Osteoblast (primary cell): ENCODE data around the gene MTCL1. TPM values are rescaled to one million over a fixed set of nuclear protein-coding genes. Genes with fewer than 3 reads are reported as not detected.
A peak's percentile ranks its signal among the peaks of the same experiment; 100 is the strongest.

Experiments used
- DNase-seq: peaks from one replicate; pipeline ENCODE4 v3.0.0; 2011; ENCODE audit warnings: low spot score, mixed read lengths; ENCODE audit not compliant: insufficient read length; ENCODE audit errors: missing footprints
- H2AFZ ChIP-seq: 2 replicates; pipeline ENCODE4 v1.6.0; 2011; ENCODE audit warnings: mild to moderate bottlenecking, low read length
- H3K27ac ChIP-seq: 2 replicates; pipeline ENCODE4 v1.5.1; 2011; ENCODE audit warnings: mild to moderate bottlenecking, low read depth, low read length, moderate library complexity
- H3K27me3 ChIP-seq: 2 replicates; pipeline ENCODE4 v1.6.0; 2012; ENCODE audit warnings: mild to moderate bottlenecking, control low read depth, inconsistent platforms, low read length, moderate library complexity; ENCODE audit not compliant: insufficient read depth
- H3K36me3 ChIP-seq: 2 replicates; pipeline ENCODE4 v1.5.1; 2011; ENCODE audit warnings: mild to moderate bottlenecking, low read length, control low read depth, moderate library complexity; ENCODE audit not compliant: insufficient read depth
- H3K4me1 ChIP-seq: 2 replicates; pipeline ENCODE4 v1.5.1; 2011; ENCODE audit warnings: mild to moderate bottlenecking, low read length, control low read depth, moderate library complexity; ENCODE audit not compliant: insufficient read depth
- H3K4me2 ChIP-seq: 2 replicates; pipeline ENCODE4 v1.6.0; 2011; ENCODE audit warnings: mild to moderate bottlenecking, low read length; ENCODE audit not compliant: insufficient read depth
- H3K4me3 ChIP-seq: fragments of 200-600 bp; sonication (generic); 3 replicates; pipeline ENCODE4 v1.5.1; 2012; ENCODE audit warnings: mild to moderate bottlenecking, low read length, inconsistent platforms; ENCODE audit not compliant: insufficient read depth
- H3K79me2 ChIP-seq: 2 replicates; pipeline ENCODE4 v1.6.0; 2012; ENCODE audit warnings: mild to moderate bottlenecking, low read length, control low read depth, inconsistent platforms; ENCODE audit not compliant: insufficient read depth
- H3K9me3 ChIP-seq: 2 replicates; pipeline ENCODE4 v1.5.1; 2011; ENCODE audit warnings: low read depth, low read length, control low read depth
- H4K20me1 ChIP-seq: 2 replicates; pipeline ENCODE4 v1.6.0; 2012; ENCODE audit warnings: mild to moderate bottlenecking, low read length, control low read depth; ENCODE audit not compliant: insufficient read depth
- CTCF ChIP-seq: IDR thresholded peaks from 2 replicates; pipeline ENCODE4 v1.5.1; 2011; ENCODE audit warnings: mild to moderate bottlenecking, low read depth, low read length, moderate library complexity; ENCODE audit errors: extremely low read depth
- total RNA-seq: library from RNA; depleted of rRNA; stranded (reverse); fragments of >200 nt; gene quantifications from 2 replicates; pipeline ENCODE4 v1.2.3, GENCODE V29; 2012

Gene MTCL1
- total RNA-seq, 1 donor = 38.0 TPM

- Histone ChIP-seq H3K4me2 (no peak overlapping the region), H4K20me1 (no peaks in the 10 kb centered on the region), H3K4me3 (no peak overlapping the region), H2AFZ (no peak overlapping the region), H3K79me2 (no peaks in the 10 kb centered on the region), H3K27ac (no peak overlapping the region), H3K4me1 (peaks cover 7% of the 10 kb centered on the region), H3K27me3 (no peaks in the 10 kb centered on the region), H3K36me3 (no peaks in the 10 kb centered on the region), H3K9me3 (no peaks in the 10 kb centered on the region)
- DNase-seq = no peak
- no peak for TF ChIP-seq CTCF
Observed at GRCh38 chr18:8868276-8868675, 162.9 kb downstream of the MTCL1 start.

- H3K36me3 ChIP-seq = no peaks in the 10 kb centered on the region
- H3K4me3 ChIP-seq = no peak overlapping the region
- H3K4me2 ChIP-seq = no peak overlapping the region
- H3K9me3 ChIP-seq = no peaks in the 10 kb centered on the region
- H3K27me3 ChIP-seq = no peaks in the 10 kb centered on the region
- H2AFZ ChIP-seq = no peak overlapping the region
- H3K79me2 ChIP-seq = no peaks in the 10 kb centered on the region
- no peak for DNase-seq
- no peak overlapping the region for H3K27ac ChIP-seq
- H4K20me1 ChIP-seq = no peaks in the 10 kb centered on the region
- no peak for TF ChIP-seq CTCF
- peaks cover 7% of the 10 kb centered on the region for H3K4me1 ChIP-seq
Observed at GRCh38 chr18:8868779-8869415, 163.5 kb downstream of the MTCL1 start.

GRCh38 chr18:8869696-8870095 is 164.3 kb downstream of the MTCL1 start:
- Histone ChIP-seq H3K9me3 (no peaks in the 10 kb centered on the region), H3K36me3 (no peaks in the 10 kb centered on the region), H3K4me2 (no peak overlapping the region), H2AFZ (no peak overlapping the region), H3K27me3 (peaks cover 3% of the 10 kb centered on the region), H3K4me1 (peaks cover 7% of the 10 kb centered on the region), H3K79me2 (no peaks in the 10 kb centered on the region), H3K4me3 (no peak overlapping the region), H4K20me1 (no peaks in the 10 kb centered on the region), H3K27ac (no peak overlapping the region)
- no peak for TF ChIP-seq CTCF
- DNase-seq = no peak

GRCh38 chr18:8870528-8870927 is 165.2 kb downstream of the MTCL1 start:
- TF ChIP-seq CTCF = no peak
- no peaks in the 10 kb centered on the region for H4K20me1 ChIP-seq
- H3K4me3 ChIP-seq = no peak overlapping the region
- H3K27me3 ChIP-seq = peaks cover 3% of the 10 kb centered on the region
- H2AFZ ChIP-seq = peak overlapping the region; percentile 64
- no peak for DNase-seq
- H3K79me2 ChIP-seq = no peaks in the 10 kb centered on the region
- peaks cover 7% of the 10 kb centered on the region for H3K4me1 ChIP-seq
- no peaks in the 10 kb centered on the region for H3K36me3 ChIP-seq
- H3K9me3 ChIP-seq = no peaks in the 10 kb centered on the region
- H3K27ac ChIP-seq = no peak overlapping the region
- H3K4me2 ChIP-seq = peak overlapping the region; percentile 19
